DMS 273 (cell line): ENCODE measurements around the gene MYLK4.

Experiments used
- DNase-seq: peaks from one replicate; lab custom pipeline; 2025; ENCODE audit not compliant: unreplicated experiment; lab: John Stamatoyannopoulos, UW

The MYLK4 gene

DNA sequence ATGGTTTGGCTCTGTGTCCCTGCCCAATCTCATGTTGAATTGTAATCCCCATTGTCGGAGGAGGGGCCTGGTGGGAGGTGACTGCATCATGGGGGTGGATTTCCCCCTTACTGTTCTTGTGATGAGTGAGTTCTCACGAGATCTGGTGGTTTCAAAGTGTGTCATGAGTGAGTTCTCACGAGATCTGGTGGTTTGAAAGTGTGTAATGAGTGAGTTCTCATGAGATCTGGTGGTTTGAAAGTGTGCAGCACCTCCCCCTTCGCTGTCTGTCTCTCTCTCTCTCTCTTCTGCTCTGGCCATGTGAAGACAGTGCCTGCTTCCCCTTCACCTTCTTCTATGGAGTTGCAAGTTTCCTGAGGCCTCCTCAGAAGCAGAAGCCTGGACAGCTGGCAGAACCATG is 87.6 kb downstream of the MYLK4 start:
- no peak for DNase-seq

- no peak for DNase-seq
Measured at GRCh38 chr6:2661651-2662050, 89.1 kb downstream of the MYLK4 start.

DNA sequence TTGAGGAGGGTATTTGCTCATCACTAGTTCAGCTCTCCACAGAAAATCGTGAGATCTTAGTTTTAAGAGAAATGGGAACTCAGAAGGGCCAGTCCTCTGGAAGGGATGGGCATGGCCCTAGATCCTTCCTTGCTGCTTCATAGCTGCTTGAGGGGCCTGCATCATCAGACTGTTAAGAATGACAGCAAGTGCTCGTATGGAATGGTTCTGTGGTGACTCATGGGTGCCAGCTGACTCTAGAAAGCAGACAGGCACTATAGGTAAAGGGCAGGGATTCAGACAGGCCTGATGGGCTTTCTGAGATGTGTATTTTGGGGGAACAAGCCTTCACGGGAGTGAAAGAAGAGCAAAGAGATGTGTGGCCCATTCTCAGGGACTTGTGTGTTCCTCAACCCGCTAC is 90.8 kb downstream of the MYLK4 start:
- no peak for DNase-seq

DNA sequence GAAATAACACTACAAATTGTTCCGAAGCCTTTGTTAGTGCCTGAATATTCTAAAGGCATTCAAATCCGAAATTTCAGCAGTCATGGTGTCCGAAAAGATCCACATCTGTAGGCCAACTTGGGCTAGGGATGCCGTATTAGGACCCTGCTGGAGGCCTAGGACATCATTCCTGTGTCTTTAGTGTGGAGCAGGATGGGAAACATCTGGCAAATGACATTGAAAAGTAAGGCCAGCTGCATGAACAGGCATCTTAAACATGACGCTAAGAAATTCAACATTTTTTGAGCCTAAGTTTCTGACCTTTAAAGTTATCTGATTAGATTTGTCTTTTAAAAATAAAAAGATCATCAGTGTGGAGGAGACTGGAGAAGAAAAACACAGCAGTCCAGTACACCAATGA is 91.3 kb downstream of the MYLK4 start:
- DNase-seq = no peak

- DNase-seq = no peak
Measured at GRCh38 chr6:2658788-2659187, 91.9 kb downstream of the MYLK4 start.

- peak; percentile 33 for DNase-seq
Measured at GRCh38 chr6:2656460-2657079, 94.2 kb downstream of the MYLK4 start.

DNA sequence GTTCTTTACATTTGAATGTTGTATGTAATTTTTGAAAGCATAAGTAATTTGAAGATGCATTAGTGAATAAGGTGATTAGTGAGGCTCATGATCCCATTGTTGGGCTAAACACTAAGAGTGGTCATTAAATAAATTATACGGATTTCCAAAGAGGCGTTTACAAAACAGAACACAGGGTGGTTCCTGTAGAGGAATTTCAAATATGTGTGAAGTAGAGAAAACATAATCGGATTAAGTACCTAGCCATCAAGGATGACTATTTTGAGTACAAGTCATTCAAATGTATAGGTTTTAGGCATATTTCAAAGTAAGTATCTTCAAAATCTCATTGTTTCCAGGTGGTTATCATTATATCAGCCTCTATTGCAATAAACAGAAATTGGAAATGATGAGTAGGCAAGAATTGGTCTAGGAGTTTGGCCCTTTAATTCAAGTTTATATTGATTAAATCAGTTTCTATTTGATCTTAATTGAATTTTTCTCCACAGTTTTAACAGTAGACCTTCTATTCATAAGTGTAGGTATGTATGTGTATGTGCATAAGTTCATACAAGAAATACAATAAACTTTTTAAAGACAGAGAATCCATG is 94.8 kb downstream of the MYLK4 start:
- no peak for DNase-seq

- no peak for DNase-seq
Measured at GRCh38 chr6:2653369-2654032, 97.2 kb downstream of the MYLK4 start.

DNA sequence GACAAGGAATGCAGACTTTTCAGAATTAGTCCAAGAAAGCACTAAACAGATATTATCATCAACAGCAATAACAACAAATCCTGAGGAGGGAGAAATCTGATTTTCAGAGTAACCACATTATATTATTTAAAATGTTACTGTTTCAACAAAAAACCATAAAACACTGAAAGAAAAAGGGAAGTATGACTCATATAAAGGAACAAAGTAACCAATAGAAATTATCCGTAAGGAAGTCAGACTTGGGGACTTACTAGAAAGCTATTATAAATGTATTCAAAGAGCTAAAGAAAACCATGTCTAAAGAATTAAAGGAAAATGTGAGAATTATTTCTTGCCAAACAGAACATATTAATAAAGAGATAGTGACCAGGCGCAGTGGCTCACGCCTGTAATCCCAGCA is 98.1 kb downstream of the MYLK4 start:
- DNase-seq = no peak

GRCh38 chr6:2651961-2652360 is 98.8 kb downstream of the MYLK4 start:
- no peak for DNase-seq

DNA sequence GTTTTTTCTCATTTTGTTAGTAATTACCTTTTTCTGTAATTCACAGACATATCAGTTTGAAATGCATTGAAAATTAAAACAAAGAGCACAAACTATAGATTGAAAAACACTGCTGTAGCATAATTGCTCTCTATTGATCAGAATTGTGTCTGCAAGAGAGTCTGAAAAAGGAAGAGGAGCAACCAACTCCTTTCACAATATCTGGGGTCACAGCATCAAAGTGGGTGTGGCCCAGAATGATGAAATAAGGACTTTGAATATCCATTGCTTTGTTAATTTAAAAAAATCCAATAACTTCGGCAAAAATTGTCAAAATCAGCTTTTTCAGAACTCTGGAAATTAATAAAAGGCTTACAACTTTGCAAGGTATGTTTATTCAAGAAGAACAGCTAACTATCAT is 99.2 kb downstream of the MYLK4 start:
- DNase-seq = no peak

DNA sequence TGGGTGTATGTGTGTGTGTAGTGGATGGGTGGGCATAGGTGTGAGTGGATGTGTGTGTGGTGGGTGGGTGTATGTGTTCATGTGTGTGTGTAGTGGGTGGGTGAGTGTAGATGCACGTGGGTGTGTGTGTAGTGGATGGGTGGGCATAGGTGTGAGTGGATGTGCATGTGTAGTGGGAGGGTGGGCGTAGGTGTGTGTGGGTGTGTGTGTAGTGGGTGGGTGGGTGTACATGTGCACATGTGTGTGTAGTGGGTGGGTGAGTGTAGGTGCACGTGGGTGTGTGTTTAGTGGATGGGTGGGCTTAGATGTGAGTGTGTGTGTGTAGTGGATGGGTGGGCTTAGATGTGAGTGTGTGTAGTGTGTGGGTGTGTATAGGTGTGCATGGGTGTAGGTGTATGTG is 104.4 kb downstream of the MYLK4 start:
- DNase-seq = no peak

- DNase-seq = no peak
Measured at GRCh38 chr6:2643935-2644539, 106.7 kb downstream of the MYLK4 start.

- DNase-seq = no peak
Measured at GRCh38 chr6:2643130-2643529, 107.6 kb downstream of the MYLK4 start.

DNA sequence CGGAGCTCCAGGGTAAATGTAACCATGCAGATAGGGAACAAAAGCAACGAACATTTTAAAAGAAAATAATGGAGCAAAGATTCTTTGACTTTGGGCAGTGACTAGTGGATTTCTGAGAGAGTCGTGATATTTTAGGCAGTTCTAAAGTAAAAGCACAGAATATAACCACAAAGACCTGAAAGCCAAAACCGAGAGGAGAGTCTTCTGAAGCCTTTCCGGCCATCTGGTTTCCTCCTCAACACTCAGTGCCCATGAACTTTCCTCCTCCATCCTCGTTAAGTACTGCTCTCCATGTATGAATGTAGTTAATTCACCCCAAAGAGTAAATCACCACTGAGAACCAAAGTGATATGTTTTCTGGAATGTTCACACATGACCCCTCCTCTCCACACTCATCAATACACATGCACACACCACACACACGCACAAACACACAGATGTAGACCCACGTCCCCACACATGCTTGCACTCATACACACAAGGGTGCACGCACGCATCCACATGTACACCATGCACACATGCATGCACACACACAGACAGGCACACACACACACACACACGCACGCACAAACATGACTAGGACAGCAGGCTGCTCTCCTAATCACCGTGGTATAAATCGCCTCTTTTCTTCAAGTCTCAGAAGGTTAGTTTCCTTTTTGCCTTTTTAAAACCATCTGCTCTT is 109.5 kb downstream of the MYLK4 start:
- no peak for DNase-seq

- DNase-seq = no peak
Measured at GRCh38 chr6:2640551-2640950, 110.2 kb downstream of the MYLK4 start.

DNA sequence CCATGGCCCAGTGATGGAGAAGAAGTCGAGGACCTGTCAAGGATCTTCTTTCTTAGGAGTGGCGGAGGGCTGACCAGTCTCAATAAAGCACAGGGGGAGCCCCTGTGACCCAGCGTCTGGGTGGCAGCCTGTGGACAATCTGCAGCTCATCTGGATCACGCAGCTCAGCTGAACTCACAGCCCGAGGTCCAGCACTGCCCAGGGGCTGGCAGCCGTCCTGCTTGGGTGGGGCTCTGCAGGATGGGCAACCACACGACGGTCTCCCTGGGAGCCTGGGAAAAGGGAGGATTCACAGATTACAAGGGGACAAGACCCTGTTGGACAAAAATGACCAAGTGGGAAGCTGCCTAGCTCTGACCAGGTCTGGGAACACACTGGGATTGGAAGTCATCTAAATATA is 110.8 kb downstream of the MYLK4 start:
- DNase-seq = no peak

GRCh38 chr6:2639167-2639566 is 111.6 kb downstream of the MYLK4 start:
- no peak for DNase-seq

GRCh38 chr6:2636672-2637071 is 114.0 kb downstream of the MYLK4 start:
- DNase-seq = no peak

GRCh38 chr6:2635911-2636310 is 114.8 kb downstream of the MYLK4 start:
- DNase-seq = no peak

DNA sequence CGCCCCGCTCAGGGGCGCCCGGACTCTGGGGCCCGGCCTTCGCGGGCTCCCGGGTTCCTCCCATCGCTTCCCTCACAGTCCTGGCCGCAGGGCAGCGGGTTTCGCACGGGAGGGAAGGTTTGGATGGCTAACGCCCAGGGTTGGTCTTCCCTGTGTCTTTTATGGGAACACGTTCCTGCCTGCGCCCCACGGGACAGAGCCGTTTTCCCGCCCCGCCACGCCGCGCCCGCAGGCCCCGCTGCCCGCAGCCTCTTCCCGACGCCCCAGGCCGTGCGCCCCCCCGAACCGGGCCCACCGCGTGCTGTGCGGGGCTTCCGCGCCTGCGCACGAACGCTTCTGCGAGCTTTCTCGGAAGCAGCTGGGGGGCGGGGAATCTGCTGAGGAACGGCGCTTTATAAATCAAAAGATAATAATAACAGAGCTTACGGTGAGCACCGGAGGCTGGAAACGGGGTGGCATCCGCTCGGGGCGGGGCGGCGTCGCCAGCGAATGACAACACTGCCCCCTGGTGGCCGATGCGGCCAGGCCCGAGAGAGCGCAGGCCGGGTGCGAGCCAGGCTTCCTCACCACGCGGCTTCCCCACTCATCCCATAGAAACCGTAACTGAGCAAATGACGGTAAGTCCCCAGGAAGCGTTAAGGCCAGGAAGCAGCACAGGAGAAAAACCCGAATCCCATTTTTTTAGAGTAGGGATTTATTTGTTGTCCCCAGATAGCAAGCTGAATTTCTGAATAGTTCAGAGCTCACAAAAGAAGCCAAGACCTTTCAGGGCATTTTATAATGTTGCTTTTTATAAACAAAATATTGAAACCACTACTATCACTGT is 116.4 kb downstream of the MYLK4 start:
- peak; percentile 94 for DNase-seq
